IMR-90 (cell line): ENCODE measurements around the gene RBM5.

Source experiments
- BHLHE40 ChIP-seq: fragments of 150-350 bp; IDR thresholded peaks from 2 replicates; pipeline ENCODE4 v1.6.1; 2016; ENCODE audit warnings: mild to moderate bottlenecking, low read depth, low read length
- CHD1 ChIP-seq: IDR thresholded peaks from 2 replicates; pipeline ENCODE4 v1.6.1; 2012; ENCODE audit warnings: low read depth, low read length, improper control_type of control experiment
- ELK1 ChIP-seq: fragments of 150-350 bp; IDR thresholded peaks from 2 replicates; pipeline ENCODE4 v1.6.1; 2016; ENCODE audit warnings: low read depth, mild to moderate bottlenecking, low read length, moderate library complexity, borderline replicate concordance
- MAFK ChIP-seq: IDR thresholded peaks from 2 replicates; pipeline ENCODE4 v1.6.1; 2012; ENCODE audit warnings: low read depth, low read length, improper control_type of control experiment
- MAZ ChIP-seq: IDR thresholded peaks from 2 replicates; pipeline ENCODE4 v1.6.1; 2012; ENCODE audit warnings: low read depth, mild to moderate bottlenecking, low read length, improper control_type of control experiment, moderate library complexity, borderline replicate concordance
- POLR2A ChIP-seq: IDR thresholded peaks from 2 replicates; pipeline ENCODE4 v1.6.1; 2012; ENCODE audit warnings: mild to moderate bottlenecking, low read depth, low read length
- TF ChIP-seq, protein P1 (sequence below): conservative IDR thresholded peaks from 2 replicates; pipeline ENCODE4 v1.5.1; 2012; ENCODE audit warnings: mild to moderate bottlenecking, low read depth, low read length, improper control_type of control experiment
- TF ChIP-seq, protein P2 (sequence below): fragments of 150-350 bp; IDR thresholded peaks from 2 replicates; pipeline ENCODE4 v1.6.1; 2017; ENCODE audit warnings: mild to moderate bottlenecking, antibody characterized with exemption, low read length, low read depth

- no peak for TF ChIP-seq CHD1
- TF ChIP-seq, protein P1, sequence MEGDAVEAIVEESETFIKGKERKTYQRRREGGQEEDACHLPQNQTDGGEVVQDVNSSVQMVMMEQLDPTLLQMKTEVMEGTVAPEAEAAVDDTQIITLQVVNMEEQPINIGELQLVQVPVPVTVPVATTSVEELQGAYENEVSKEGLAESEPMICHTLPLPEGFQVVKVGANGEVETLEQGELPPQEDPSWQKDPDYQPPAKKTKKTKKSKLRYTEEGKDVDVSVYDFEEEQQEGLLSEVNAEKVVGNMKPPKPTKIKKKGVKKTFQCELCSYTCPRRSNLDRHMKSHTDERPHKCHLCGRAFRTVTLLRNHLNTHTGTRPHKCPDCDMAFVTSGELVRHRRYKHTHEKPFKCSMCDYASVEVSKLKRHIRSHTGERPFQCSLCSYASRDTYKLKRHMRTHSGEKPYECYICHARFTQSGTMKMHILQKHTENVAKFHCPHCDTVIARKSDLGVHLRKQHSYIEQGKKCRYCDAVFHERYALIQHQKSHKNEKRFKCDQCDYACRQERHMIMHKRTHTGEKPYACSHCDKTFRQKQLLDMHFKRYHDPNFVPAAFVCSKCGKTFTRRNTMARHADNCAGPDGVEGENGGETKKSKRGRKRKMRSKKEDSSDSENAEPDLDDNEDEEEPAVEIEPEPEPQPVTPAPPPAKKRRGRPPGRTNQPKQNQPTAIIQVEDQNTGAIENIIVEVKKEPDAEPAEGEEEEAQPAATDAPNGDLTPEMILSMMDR: no peak
- no peak for TF ChIP-seq MAFK
- TF ChIP-seq POLR2A: no peak
- TF ChIP-seq MAZ: peak; percentile 85
- TF ChIP-seq, protein P2, sequence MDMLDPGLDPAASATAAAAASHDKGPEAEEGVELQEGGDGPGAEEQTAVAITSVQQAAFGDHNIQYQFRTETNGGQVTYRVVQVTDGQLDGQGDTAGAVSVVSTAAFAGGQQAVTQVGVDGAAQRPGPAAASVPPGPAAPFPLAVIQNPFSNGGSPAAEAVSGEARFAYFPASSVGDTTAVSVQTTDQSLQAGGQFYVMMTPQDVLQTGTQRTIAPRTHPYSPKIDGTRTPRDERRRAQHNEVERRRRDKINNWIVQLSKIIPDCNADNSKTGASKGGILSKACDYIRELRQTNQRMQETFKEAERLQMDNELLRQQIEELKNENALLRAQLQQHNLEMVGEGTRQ: no peak
- no peak for TF ChIP-seq BHLHE40
- no peak for TF ChIP-seq ELK1
Observed at GRCh38 chr3:50156549-50157493, 68.1 kb downstream of the RBM5 start.
